Keratinocyte (primary cell): ENCODE measurements around the gene ZDHHC1. TPM values are rescaled to one million over a fixed set of nuclear protein-coding genes. Genes with fewer than 3 reads are reported as not detected.
A peak's percentile ranks its signal among the peaks of the same experiment; 100 is the strongest.

Source experiments
- DNase-seq: peaks from one replicate; pipeline ENCODE4 v3.0.0-alpha.2; 2011; ENCODE audit warnings: low read depth, missing footprints, low spot score
- FAIRE-seq: peaks from 2 replicates; lab custom pipeline; 2011; peaks lifted over from hg19 to GRCh38; lab: Jason Lieb, UNC
- H2AFZ ChIP-seq: 2 replicates; pipeline ENCODE4 v1.6.0; 2012; ENCODE audit warnings: low read length, control low read depth, inconsistent platforms; ENCODE audit not compliant: control insufficient read depth
- H3K27ac ChIP-seq: 2 replicates; pipeline ENCODE4 v1.5.1; 2011; ENCODE audit warnings: low read length; ENCODE audit not compliant: control insufficient read depth, insufficient read depth
- H3K27me3 ChIP-seq: 3 replicates; pipeline ENCODE4 v1.6.0; 2011; ENCODE audit warnings: low read length; ENCODE audit not compliant: control insufficient read depth, insufficient read depth; ENCODE audit errors: extremely low read depth
- H3K36me3 ChIP-seq, 2 experiments: 2 replicates in 1 of 2; 3 replicates in 1 of 2; pipeline ENCODE4 v1.5.1; 2011; ENCODE audit warnings: low read length in 2 of 2, mild to moderate bottlenecking in 1 of 2; ENCODE audit not compliant: control insufficient read depth in 2 of 2, insufficient read depth in 2 of 2; ENCODE audit errors: extremely low read depth in 1 of 2
- H3K4me1 ChIP-seq: 3 replicates; pipeline ENCODE4 v1.5.1; 2011; ENCODE audit warnings: low read length; ENCODE audit not compliant: control insufficient read depth, insufficient read depth; ENCODE audit errors: extremely low read depth
- H3K4me2 ChIP-seq: 3 replicates; pipeline ENCODE4 v1.6.0; 2011; ENCODE audit warnings: low read depth, low read length; ENCODE audit not compliant: control insufficient read depth, insufficient read depth; ENCODE audit errors: extremely low read depth
- H3K4me3 ChIP-seq, 3 experiments: fragments of 200-600 bp in 1 of 3; sonication (generic) in 1 of 3; 2 replicates in 2 of 3; 3 replicates in 1 of 3; pipeline ENCODE4 v1.5.1; 2011 to 2016; ENCODE audit warnings: low read length in 3 of 3, mild to moderate bottlenecking in 3 of 3, control low read depth in 2 of 3, inconsistent platforms in 1 of 3, low read depth in 1 of 3, mixed read lengths in 1 of 3, mixed run types in 1 of 3, moderate library complexity in 1 of 3; ENCODE audit not compliant: control insufficient read depth in 2 of 3, insufficient read depth in 2 of 3; ENCODE audit errors: extremely low read depth in 1 of 3
- H3K79me2 ChIP-seq: 2 replicates; pipeline ENCODE4 v1.6.0; 2012; ENCODE audit warnings: low read length; ENCODE audit not compliant: control insufficient read depth, insufficient read depth
- H3K9ac ChIP-seq: 3 replicates; pipeline ENCODE4 v1.6.0; 2011; ENCODE audit warnings: low read length; ENCODE audit not compliant: control insufficient read depth, insufficient read depth; ENCODE audit errors: extremely low read depth
- H3K9me1 ChIP-seq: 3 replicates; pipeline ENCODE4 v1.6.0; 2011; ENCODE audit warnings: low read length; ENCODE audit not compliant: control insufficient read depth, insufficient read depth; ENCODE audit errors: extremely low read depth
- H3K9me3 ChIP-seq: 2 replicates; pipeline ENCODE4 v1.5.1; 2012; ENCODE audit warnings: low read depth, low read length; ENCODE audit not compliant: control insufficient read depth
- H4K20me1 ChIP-seq: 3 replicates; pipeline ENCODE4 v1.6.0; 2011; ENCODE audit warnings: low read length; ENCODE audit not compliant: control insufficient read depth, insufficient read depth; ENCODE audit errors: extremely low read depth
- EZH2 ChIP-seq: IDR thresholded peaks from one replicate; pipeline ENCODE4 v1.6.1; 2012; ENCODE audit warnings: inconsistent platforms, mild to moderate bottlenecking, low read length, moderate library complexity
- dilution Hi-C: fragments of 300-500 bp; cut with MboI; formaldehyde crosslinking; loops from one replicate; pipeline ENCODE4 v1.7.0; 2020; ENCODE audit warnings: low sequenced_read_pairs; ENCODE audit not compliant: extremely low pct_ligation_motif_present
- polyA plus RNA-seq, 5 experiments: library from polyadenylated mRNA; depleted of rRNA in 3 of 5; stranded (reverse) in 3 of 5; stranded (forward) in 1 of 5; unstranded in 1 of 5; fragments of >200 nt; gene quantifications; 1 replicate in 1 of 5; 2 replicates in 3 of 5; 3 replicates in 1 of 5; pipeline versions ENCODE4 v1.2.1 to v1.2.3, GENCODE V29; 2011 to 2012; ENCODE audit warnings: missing spikeins in 2 of 5, low read depth in 1 of 5, low replicate concordance in 1 of 5
- TF ChIP-seq, protein P1 (sequence below), 3 experiments: IDR thresholded peaks in 1 of 3; conservative IDR thresholded peaks in 1 of 3; optimal IDR thresholded peaks in 1 of 3; 2 replicates in 2 of 3; 3 replicates in 1 of 3; pipeline versions ENCODE3 to v1.5.1; 2011; ENCODE audit warnings: low read length in 3 of 3, mild to moderate bottlenecking in 3 of 3, moderate library complexity in 2 of 3, control low read depth in 1 of 3, inconsistent platforms in 1 of 3; ENCODE audit not compliant: insufficient read depth in 2 of 3; ENCODE audit errors: extremely low read depth in 1 of 3

The ZDHHC1 gene
- polyA plus RNA-seq, 1 donor (not counting 4 experiments of a cell fraction or from before 2014, with no cell fraction given) = 1.1 TPM

DNA sequence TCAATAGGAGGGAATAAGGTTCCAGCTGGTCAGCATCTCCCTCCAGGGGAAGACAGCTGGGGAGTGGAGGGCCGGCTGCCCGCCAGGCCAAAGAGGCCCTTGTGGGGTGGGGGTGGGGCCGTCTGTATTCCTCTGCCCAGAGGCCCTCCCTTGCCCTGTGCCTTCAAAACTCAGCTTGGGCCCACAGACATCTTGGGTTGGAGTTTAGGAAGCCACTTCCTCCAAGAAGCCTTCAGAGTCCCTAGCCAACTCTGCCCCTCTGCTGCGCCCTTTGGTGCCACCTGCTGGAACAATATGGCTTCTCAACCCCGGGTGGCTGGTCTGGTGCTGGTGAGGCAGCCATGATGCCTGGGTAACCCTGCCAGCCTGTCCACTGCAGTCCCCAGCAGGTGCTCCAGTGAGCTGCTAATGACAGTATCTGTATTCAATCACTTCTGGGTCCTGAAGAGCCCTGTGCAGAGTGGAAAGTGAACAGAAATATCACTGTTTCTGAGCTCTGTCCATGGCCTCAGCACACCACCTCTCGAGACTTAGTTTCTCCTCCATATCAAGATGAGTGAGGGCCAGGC is 31.3 kb upstream of the ZDHHC1 start:
- TF ChIP-seq, protein P1, sequence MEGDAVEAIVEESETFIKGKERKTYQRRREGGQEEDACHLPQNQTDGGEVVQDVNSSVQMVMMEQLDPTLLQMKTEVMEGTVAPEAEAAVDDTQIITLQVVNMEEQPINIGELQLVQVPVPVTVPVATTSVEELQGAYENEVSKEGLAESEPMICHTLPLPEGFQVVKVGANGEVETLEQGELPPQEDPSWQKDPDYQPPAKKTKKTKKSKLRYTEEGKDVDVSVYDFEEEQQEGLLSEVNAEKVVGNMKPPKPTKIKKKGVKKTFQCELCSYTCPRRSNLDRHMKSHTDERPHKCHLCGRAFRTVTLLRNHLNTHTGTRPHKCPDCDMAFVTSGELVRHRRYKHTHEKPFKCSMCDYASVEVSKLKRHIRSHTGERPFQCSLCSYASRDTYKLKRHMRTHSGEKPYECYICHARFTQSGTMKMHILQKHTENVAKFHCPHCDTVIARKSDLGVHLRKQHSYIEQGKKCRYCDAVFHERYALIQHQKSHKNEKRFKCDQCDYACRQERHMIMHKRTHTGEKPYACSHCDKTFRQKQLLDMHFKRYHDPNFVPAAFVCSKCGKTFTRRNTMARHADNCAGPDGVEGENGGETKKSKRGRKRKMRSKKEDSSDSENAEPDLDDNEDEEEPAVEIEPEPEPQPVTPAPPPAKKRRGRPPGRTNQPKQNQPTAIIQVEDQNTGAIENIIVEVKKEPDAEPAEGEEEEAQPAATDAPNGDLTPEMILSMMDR (optimal IDR thresholded peaks at IDR 0.05 in 1 of 3, IDR thresholded peaks at IDR 0.05 in 1 of 3, conservative IDR thresholded peaks at IDR 0.05 in 1 of 3; ENCODE audit: extremely low read depth in 1 of 3, insufficient read depth in 2 of 3, low read length in 3 of 3) = peak; percentile 33 to 70 (median 41)
- TF ChIP-seq EZH2 = no peak
- dilution Hi-C loops = no loop called here
- H4K20me1 ChIP-seq = peaks cover 7% of the 10 kb centered on the region
- FAIRE-seq (no peak), DNase-seq (no peak)
- no peak overlapping the region for H2AFZ ChIP-seq
- H3K4me1 ChIP-seq = no peaks in the 10 kb centered on the region
- no peaks in the 10 kb centered on the region for H3K27me3 ChIP-seq
- H3K9me3 ChIP-seq = no peaks in the 10 kb centered on the region
- H3K4me3 ChIP-seq = no peak overlapping the region
- H3K4me2 ChIP-seq = no peak overlapping the region
- H3K36me3 ChIP-seq = peaks cover 6 to 25% of the 10 kb centered on the region in 2 experiments
- H3K9me1 ChIP-seq = no peaks in the 10 kb centered on the region
- no peak overlapping the region for H3K27ac ChIP-seq
- no peaks in the 10 kb centered on the region for H3K79me2 ChIP-seq
- no peak overlapping the region for H3K9ac ChIP-seq

DNA sequence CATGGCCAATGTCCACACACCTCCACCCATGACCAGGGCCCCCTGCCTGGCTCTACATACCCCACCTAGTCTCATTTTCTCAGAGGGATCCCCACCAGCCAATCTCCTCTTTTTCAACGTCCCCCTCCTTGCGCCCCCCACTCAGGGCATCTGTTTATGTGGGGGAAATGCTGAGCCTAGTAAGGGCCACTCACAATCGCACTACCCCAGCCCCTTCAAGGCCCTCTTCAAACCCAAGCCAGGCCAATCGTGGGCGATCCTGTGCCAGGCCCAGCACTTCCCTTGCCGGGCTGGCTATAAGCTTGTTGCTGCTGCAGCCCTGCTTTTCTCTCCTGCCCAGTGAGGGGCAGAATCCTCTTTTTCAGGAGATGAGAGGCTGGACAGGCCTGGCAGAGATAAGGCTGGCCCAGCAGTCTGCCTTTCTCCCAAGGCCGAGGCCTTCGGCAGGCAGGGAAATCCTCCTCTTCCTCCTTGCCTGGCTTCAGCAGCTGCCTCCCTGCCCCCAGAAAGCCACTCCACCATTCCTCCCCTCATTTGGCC is 30.8 kb upstream of the ZDHHC1 start:
- H3K4me2 ChIP-seq = no peak overlapping the region
- no peaks in the 10 kb centered on the region for H3K9me1 ChIP-seq
- H3K27ac ChIP-seq = no peak overlapping the region
- no peak overlapping the region for H3K9ac ChIP-seq
- dilution Hi-C loops = no loop called here
- H3K79me2 ChIP-seq = no peaks in the 10 kb centered on the region
- FAIRE-seq = no peak
- DNase-seq = no peak
- TF ChIP-seq, protein P1 (optimal IDR thresholded peaks at IDR 0.05 in 1 of 3, IDR thresholded peaks at IDR 0.05 in 1 of 3, conservative IDR thresholded peaks at IDR 0.05 in 1 of 3; ENCODE audit: extremely low read depth in 1 of 3, insufficient read depth in 2 of 3, low read length in 3 of 3) = no peak
- no peak for TF ChIP-seq EZH2
- H4K20me1 ChIP-seq = peaks cover 7% of the 10 kb centered on the region
- H3K4me3 ChIP-seq = no peak overlapping the region
- no peak overlapping the region for H2AFZ ChIP-seq
- H3K4me1 ChIP-seq = no peaks in the 10 kb centered on the region
- peaks cover 9 to 24% of the 10 kb centered on the region in 2 experiments for H3K36me3 ChIP-seq
- H3K9me3 ChIP-seq = no peaks in the 10 kb centered on the region
- H3K27me3 ChIP-seq = no peaks in the 10 kb centered on the region
